ENCODE results near the gene KRTAP10-12.

The KRTAP10-12 gene

DNA sequence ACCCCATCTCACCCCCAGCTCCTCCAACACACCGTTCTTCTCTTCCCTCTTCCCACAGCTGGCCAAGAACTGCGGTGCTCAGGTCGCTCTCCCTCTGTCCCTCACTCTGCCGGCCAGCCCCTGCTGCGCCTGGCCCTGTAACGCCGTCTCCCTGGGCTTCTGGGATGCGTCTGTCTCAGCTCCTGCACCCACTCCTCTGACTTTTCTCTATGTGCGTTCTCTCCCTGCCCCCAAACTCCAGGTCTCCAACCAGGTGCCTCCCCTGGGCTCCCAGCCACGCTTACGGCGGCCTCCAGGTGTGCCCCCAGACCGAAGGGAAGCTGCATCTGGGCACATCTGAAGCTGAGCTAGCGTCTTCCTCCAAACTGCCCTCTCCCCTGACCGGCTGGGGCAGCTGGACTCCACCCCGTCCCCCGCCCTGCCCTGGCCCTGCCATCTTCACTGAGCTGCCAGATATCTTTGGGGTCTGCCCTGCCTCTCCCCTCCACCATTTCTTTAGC lies 2.6 kb downstream of the KRTAP10-12 start:
- DNase-seq, result peak in 2 of 3 experiments; percentile 32 to 51

GRCh38 chr21:44700101-44701022 lies 3.4 kb downstream of the KRTAP10-12 start:
- DNase-seq, result peak in 1 of 3 experiments; percentile 22

DNA sequence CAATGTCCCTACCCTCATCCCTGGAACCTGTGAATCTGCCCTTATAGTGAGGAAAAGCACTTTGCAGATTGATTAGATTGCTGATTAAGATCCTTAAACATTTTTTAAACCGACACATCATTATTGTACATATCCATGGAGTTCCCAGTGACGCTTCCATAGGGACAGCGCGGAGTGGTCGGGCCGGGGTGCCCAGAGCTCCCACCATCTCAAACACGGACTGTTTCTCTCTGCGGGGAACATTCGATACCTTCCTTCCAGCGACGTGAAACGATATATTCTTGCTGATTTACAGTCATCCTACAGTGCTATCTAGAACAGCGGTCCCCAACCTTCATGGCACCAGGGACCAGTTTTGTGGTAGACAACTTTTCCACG lies 4.0 kb downstream of the KRTAP10-12 start:
- no peak for DNase-seq

DNA sequence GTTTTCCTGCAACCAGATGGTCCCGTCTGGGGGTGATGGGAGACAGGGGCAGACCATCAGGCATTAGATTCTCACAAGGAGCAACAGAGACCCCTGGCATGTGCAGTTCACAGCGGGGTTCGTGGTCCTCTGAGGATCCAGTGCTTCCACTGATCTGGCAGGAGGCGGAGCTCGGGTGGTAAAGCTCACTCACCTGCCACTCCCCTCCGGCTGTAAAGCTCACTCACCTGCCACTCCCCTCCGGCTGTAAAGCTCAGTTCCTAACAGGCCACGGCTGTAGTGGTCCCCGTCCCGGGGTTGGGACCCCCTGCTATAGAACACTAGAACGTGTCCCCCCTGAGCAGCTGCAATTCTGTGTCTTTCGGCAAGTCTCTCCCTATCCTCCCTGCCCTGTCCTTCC lies 4.6 kb downstream of the KRTAP10-12 start:
- peak in 2 of 3 experiments; percentile 69 to 78 for DNase-seq

- peak in 2 of 3 experiments; percentile 72 to 89 for DNase-seq
Measured at GRCh38 chr21:44702111-44702972, 5.4 kb downstream of the KRTAP10-12 start.

- peak in 2 of 3 experiments; percentile 92 to 97 for DNase-seq
Measured at GRCh38 chr21:44702973-44703730, 6.2 kb downstream of the KRTAP10-12 start.

GRCh38 chr21:44703731-44704635 lies 7.0 kb downstream of the KRTAP10-12 start:
- DNase-seq, result no peak

GRCh38 chr21:44704636-44705001 lies 7.6 kb downstream of the KRTAP10-12 start:
- DNase-seq, result no peak

GRCh38 chr21:44706026-44706705 lies 9.2 kb downstream of the KRTAP10-12 start:
- no peak for DNase-seq

- no peak for DNase-seq
Measured at GRCh38 chr21:44706706-44707581, 10.0 kb downstream of the KRTAP10-12 start.

GRCh38 chr21:44708213-44708865 lies 11.4 kb downstream of the KRTAP10-12 start:
- DNase-seq, result peak in 2 of 3 experiments; percentile 17 to 44

GRCh38 chr21:44708866-44709425 lies 12.0 kb downstream of the KRTAP10-12 start:
- DNase-seq, result no peak

DNA sequence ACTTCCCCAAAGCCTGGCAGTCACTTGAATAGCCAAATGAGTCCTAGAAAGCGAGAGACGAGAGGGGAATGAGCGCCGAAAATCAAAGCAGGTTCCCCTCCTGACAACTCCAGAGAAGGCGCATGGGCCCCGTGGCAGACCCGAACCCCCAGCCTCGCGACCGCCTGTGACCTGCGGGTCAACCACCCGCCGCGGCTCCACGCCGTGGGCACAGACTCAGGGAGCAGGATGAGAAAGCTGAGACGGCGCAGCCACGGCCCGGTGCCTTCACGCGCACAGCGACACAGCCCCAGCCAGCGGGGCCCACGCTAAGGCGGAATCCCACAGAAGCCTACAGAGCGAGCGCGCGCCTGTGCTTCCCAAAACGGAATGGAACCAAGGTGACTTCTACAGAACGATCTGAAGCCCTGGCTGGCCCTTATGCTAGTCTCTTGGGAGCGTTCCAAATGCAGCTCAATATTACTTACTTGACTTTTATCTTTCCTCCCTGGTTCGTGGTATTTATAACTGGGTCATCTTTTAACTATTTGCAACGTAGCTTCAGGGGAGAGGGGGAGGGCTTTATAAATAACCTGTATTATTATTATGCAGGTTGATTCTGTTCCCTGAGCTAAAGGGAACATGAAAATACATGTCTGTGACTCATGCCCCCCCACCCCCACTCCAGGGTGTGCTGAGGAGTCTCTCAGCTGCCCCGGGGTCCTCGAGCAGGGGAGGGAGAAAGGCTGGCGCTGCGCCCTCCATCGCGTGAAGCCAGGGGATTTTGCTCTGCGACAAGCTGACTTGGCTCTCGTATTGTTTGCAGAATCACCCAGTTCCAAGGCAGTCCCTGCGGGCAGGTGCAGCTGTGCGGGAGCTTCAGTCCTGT lies 12.7 kb downstream of the KRTAP10-12 start:
- DNase-seq, result peak; percentile 72 to 87 (median 83)

GRCh38 chr21:44710294-44710665 lies 13.3 kb downstream of the KRTAP10-12 start:
- DNase-seq, result peak; percentile 64 to 85 (median 80)

DNA sequence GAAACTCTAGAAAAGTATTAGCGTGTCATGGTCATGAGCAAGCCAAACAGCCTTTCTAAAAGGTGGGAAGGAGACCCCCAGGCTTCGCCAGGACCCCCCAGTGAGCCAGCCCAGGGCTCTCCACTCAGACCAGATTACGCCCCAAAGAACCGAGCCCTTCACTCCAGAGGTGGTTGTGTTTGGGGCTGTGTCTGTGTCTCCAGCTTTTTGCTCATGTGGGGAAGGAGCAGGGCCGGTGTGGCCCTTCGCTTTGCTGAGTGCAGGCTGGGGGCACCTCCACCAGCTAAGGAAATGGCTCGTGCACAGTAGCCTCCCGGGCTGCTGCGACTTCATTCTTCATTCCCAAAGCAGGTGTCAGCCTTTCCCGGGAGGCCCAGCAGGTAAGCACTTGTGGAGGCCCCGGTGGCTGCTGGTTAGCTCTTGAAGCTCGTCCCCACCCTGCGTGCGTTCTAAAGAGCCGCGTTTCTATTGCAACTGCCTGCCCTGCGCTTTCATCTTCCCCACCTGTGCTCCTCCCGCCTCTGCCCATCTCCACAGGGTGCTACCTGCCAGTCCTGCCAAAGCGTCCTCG lies 13.9 kb downstream of the KRTAP10-12 start:
- DNase-seq, result peak; percentile 96 to 98 (median 98)

DNA sequence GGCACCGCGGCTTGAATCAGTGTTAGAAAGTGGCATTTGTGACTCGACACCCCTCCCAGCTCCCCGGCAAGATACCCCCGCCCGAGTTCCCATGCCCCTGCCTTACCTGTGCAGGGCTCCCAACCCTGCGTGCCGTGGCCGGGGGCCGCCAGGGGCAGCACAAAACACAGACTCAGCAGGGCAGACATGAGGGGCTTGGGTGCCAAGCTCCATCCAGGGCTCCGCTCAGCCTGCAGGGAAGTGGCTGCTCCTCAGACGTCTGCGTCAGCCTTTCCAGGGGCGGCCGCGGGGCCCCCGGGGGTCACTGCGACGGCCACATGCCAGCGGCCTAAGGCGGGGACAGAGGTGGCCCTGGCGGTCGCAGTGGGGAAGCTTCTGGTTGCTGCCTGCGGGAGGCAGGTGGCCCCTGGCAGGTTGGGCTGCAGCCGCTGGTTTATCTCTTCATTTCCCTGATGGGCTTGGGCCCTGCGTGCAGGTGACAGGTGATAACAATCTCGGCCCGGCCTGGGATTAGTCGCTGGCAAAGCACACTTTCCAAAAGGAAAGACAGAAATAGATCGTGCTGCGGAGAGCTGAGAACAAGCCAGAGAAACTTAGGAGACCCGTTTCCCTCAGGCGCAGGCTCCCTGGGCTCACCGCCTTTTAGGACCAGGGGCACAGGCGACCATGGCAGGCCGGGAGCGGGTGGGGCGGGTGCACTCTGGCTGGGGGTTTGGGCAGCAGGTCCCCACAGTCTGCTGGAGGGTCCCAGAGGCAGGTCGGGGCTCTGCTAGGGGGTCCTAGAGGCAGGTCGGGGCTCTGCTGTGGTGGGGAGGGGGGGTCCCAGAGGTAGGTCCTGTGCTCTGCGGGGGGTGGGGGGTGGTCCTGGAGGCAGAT lies 14.6 kb downstream of the KRTAP10-12 start, which contains the start of gene TSPEAR:
TSPEAR (minus strand) TSS at position 246 of the 876 bp plus-strand sequence; CDS start at position 188, 58 bp downstream.
- peak; percentile 86 to 96 (median 96) for DNase-seq

Data from NCI-H1417 (cell line).